Fibroblast of pulmonary artery (primary cell): ENCODE results near the gene PRRC2A.

Source experiments
- DNase-seq: peaks from one replicate; pipeline ENCODE4 v3.0.0-alpha.2; 2010; ENCODE audit warnings: low read depth
- H3K4me3 ChIP-seq: replicated peaks from 2 replicates; pipeline ENCODE4 v1.5.1; 2011; ENCODE audit warnings: low read depth, mild to moderate bottlenecking, control low read depth, low read length, moderate library complexity
- CTCF ChIP-seq: IDR thresholded peaks from 2 replicates; pipeline ENCODE4 v1.5.1; 2011; ENCODE audit warnings: mild to moderate bottlenecking, control low read depth, low read length, inconsistent platforms; ENCODE audit errors: missing control alignments

Gene PRRC2A

DNA sequence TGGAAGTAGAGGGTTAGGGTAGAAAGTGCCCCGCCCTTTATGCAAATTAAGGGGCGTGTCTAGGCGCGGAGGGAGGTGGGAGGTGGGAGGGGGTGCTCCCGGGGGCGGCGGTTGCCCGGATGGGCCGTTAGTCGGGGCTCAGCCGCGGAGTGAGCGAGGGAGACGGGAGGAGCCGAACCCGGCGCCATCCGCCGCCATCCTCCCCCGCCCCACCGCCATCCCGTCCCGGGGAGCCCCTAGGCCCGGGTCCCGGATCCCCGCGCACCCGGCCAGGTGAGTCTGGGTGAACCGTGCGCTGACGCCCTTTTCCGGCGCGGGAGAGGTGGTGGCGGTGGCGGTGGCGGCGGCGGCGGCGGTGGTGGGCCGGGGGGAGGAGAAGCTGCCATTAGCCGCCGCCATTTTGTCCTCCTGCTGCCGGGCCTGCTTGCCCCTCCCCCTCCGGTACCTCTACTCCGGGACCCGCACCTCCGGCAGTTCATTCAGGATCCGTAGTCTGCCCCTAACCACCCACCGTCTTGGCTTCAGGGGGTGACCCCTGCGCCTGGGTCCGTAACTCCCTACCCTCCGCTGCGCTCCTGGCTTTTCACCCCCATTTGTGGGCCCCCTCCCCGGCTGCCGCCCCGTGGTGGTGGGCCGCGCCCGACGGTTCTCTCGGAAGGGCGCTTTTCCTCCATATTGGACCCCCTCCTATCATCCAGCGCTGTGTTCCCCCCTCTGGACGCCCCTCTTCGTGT, at the start of gene PRRC2A:
Gene PRRC2A, plus strand, starts transcription at position 130 of the 734 bp plus-strand sequence. CDS start 2,075 bp downstream, outside the sequence.
- peak within 1 kb of the TSS; percentile 92 for H3K4me3 ChIP-seq
- no peak for TF ChIP-seq CTCF
- DNase-seq, result peak; percentile 61

- no peak for DNase-seq
- H3K4me3 ChIP-seq, result no peak within 1 kb of the TSS
- no peak for TF ChIP-seq CTCF
Measured at GRCh38 chr6:31572041-31572911, 48.2 kb upstream of the PRRC2A start, which contains the start of gene LTA. Gene LTA (plus strand): TSS chr6:31572289. CDS start chr6:31572743, 454 bp downstream.

GRCh38 chr6:31573239-31574105, 47.0 kb upstream of the PRRC2A start:
- H3K4me3 ChIP-seq, result no peak overlapping the region
- TF ChIP-seq CTCF, result no peak
- DNase-seq, result no peak

GRCh38 chr6:31574106-31575061, 46.1 kb upstream of the PRRC2A start:
- no peak overlapping the region for H3K4me3 ChIP-seq
- no peak for TF ChIP-seq CTCF
- no peak for DNase-seq

DNA sequence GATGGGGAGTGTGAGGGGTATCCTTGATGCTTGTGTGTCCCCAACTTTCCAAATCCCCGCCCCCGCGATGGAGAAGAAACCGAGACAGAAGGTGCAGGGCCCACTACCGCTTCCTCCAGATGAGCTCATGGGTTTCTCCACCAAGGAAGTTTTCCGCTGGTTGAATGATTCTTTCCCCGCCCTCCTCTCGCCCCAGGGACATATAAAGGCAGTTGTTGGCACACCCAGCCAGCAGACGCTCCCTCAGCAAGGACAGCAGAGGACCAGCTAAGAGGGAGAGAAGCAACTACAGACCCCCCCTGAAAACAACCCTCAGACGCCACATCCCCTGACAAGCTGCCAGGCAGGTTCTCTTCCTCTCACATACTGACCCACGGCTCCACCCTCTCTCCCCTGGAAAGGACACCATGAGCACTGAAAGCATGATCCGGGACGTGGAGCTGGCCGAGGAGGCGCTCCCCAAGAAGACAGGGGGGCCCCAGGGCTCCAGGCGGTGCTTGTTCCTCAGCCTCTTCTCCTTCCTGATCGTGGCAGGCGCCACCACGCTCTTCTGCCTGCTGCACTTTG, 45.1 kb upstream of the PRRC2A start, which contains the start of gene TNF:
Gene TNF, plus strand, starts transcription at position 231 of the 567 bp plus-strand sequence. Its CDS starts 177 bp downstream, at position 408.
- DNase-seq, result no peak
- no peak within 1 kb of the TSS for H3K4me3 ChIP-seq

More for the DNA sequence above, 45.1 kb upstream of the PRRC2A start, which contains the start of gene TNF:
- TF ChIP-seq CTCF, result no peak
